HFF-Myc (cell line): ENCODE results near the gene SLC6A20.

Source experiments
- DNase-seq: peaks from one replicate; pipeline ENCODE4 v3.0.0-alpha.2; 2011; ENCODE audit warnings: low read depth; ENCODE audit errors: extremely low read depth
- H3K4me3 ChIP-seq: replicated peaks from 2 replicates; pipeline ENCODE4 v1.5.1; 2011; ENCODE audit warnings: low read depth, mild to moderate bottlenecking, control low read depth, low read length
- CTCF ChIP-seq: IDR thresholded peaks from 2 replicates; pipeline ENCODE4 v1.5.1; 2012; ENCODE audit warnings: mild to moderate bottlenecking, low read depth, low read length, control low read depth; ENCODE audit errors: missing control alignments

The SLC6A20 gene

GRCh38 chr3:45789235-45789812, 7.0 kb downstream of the SLC6A20 start:
- no peak for DNase-seq
- TF ChIP-seq CTCF = no peak
- no peak overlapping the region for H3K4me3 ChIP-seq

GRCh38 chr3:45787551-45787950, 8.8 kb downstream of the SLC6A20 start:
- no peak for TF ChIP-seq CTCF
- no peak overlapping the region for H3K4me3 ChIP-seq
- DNase-seq = no peak

- DNase-seq = no peak
- H3K4me3 ChIP-seq = no peak overlapping the region
- TF ChIP-seq CTCF = no peak
Measured at GRCh38 chr3:45786801-45787495, 9.4 kb downstream of the SLC6A20 start.

GRCh38 chr3:45785605-45786150, 10.7 kb downstream of the SLC6A20 start:
- no peak for TF ChIP-seq CTCF
- H3K4me3 ChIP-seq = no peak overlapping the region
- DNase-seq = no peak

GRCh38 chr3:45783667-45784066, 12.7 kb downstream of the SLC6A20 start:
- TF ChIP-seq CTCF = no peak
- DNase-seq = no peak
- H3K4me3 ChIP-seq = no peak overlapping the region

- no peak for DNase-seq
- TF ChIP-seq CTCF = no peak
Measured at GRCh38 chr3:45782381-45782780, 14.0 kb downstream of the SLC6A20 start.

GRCh38 chr3:45781841-45782240, 14.5 kb downstream of the SLC6A20 start:
- no peak for TF ChIP-seq CTCF
- H3K4me3 ChIP-seq = no peak overlapping the region
- no peak for DNase-seq

More at GRCh38 chr3:45782381-45782780, 14.0 kb downstream of the SLC6A20 start:
- H3K4me3 ChIP-seq = no peak overlapping the region
